HEK293 (cell line): ENCODE measurements around the gene KIF3B.

Experiments used
- ATF2 ChIP-seq: fragments of 450-650 bp; formaldehyde crosslinking; IDR thresholded peaks from 2 replicates; pipeline ENCODE4 v1.5.1; 2016; ENCODE audit warnings: missing biosample characterization, missing genetic modification characterization, low read depth
- CTCF ChIP-seq: fragments of 450-650 bp; formaldehyde crosslinking; IDR thresholded peaks from 2 replicates; pipeline ENCODE4 v1.5.1; 2016; ENCODE audit warnings: missing biosample characterization, missing genetic modification characterization
- PRDM1 ChIP-seq: fragments of 450-650 bp; formaldehyde crosslinking; IDR thresholded peaks from 2 replicates; pipeline ENCODE4; 2016; ENCODE audit warnings: missing biosample characterization, missing genetic modification characterization
- WT1 ChIP-seq: fragments of 450-650 bp; formaldehyde crosslinking; IDR thresholded peaks from 2 replicates; pipeline ENCODE4 v1.5.1; 2016; ENCODE audit warnings: missing biosample characterization, missing genetic modification characterization
- ZBTB10 ChIP-seq: fragments of 450-650 bp; formaldehyde crosslinking; IDR thresholded peaks from 2 replicates; pipeline ENCODE4 v1.5.1; 2016; ENCODE audit warnings: missing biosample characterization, missing genetic modification characterization
- ZBTB49 ChIP-seq: fragments of 450-650 bp; formaldehyde crosslinking; IDR thresholded peaks from 2 replicates; pipeline ENCODE4 v1.5.1; 2016; ENCODE audit warnings: missing biosample characterization, missing genetic modification characterization, low read depth
- ZNF184 ChIP-seq: fragments of 450-650 bp; IDR thresholded peaks from 2 replicates; pipeline ENCODE4 v1.5.1; 2018; ENCODE audit warnings: missing biosample characterization, mild to moderate bottlenecking, missing genetic modification characterization
- ZNF423 ChIP-seq: fragments of 450-650 bp; formaldehyde crosslinking; IDR thresholded peaks from 2 replicates; pipeline ENCODE4 v1.5.1; 2016; ENCODE audit warnings: missing biosample characterization, missing genetic modification characterization

- TF ChIP-seq PRDM1 (tag by site-specific recombination): no peak
- no peak for TF ChIP-seq ZNF423
- TF ChIP-seq ATF2 (tag by site-specific recombination): no peak
- no peak for TF ChIP-seq ZBTB10 (tag by site-specific recombination)
- TF ChIP-seq CTCF (tag by site-specific recombination): no peak
- no peak for TF ChIP-seq ZBTB49 (tag by site-specific recombination)
- TF ChIP-seq WT1 (tag by site-specific recombination): no peak
- no peak for TF ChIP-seq ZNF184
Observed at GRCh38 chr20:32287231-32287638, 9.8 kb downstream of the KIF3B start.
